ENCODE results near the gene THAP8. TPM values are rescaled to one million over a fixed set of nuclear protein-coding genes. Genes with fewer than 3 reads are reported as not detected.
A peak's percentile ranks its signal among the peaks of the same experiment; 100 is the strongest.
"Not testable (repeated sequence)": the region's sequence is repeated elsewhere in the genome, so short reads cannot be mapped to it uniquely, and the experiment has no call there.

The THAP8 gene
- total RNA-seq, 1 donor from 2014 or later: 10.3 TPM

GRCh38 chr19:36072081-36072480 lies 18.0 kb upstream of the THAP8 start:
- no peak for DNase-seq (ENCODE audit: extremely low read depth, low read depth, low spot score)

- not testable (repeated sequence) for DNase-seq (ENCODE audit: extremely low read depth, low read depth, low spot score)
These were observed 14.9 kb upstream of the THAP8 start for GRCh38 chr19:36068810-36069499.

GRCh38 chr19:36067681-36068080 lies 13.6 kb upstream of the THAP8 start:
- no peak for DNase-seq (ENCODE audit: extremely low read depth, low read depth, low spot score)

GRCh38 chr19:36064826-36065225 lies 10.7 kb upstream of the THAP8 start:
- DNase-seq (ENCODE audit: extremely low read depth, low read depth, low spot score): no peak

- DNase-seq (ENCODE audit: extremely low read depth, low read depth, low spot score): no peak
These were observed 7.3 kb upstream of the THAP8 start for GRCh38 chr19:36061367-36061766.

- DNase-seq (ENCODE audit: extremely low read depth, low read depth, low spot score): peak; percentile 18
These were observed 6.3 kb upstream of the THAP8 start for GRCh38 chr19:36060430-36060829.

- DNase-seq (ENCODE audit: extremely low read depth, low read depth, low spot score): no peak
These were observed 5.3 kb upstream of the THAP8 start for GRCh38 chr19:36059180-36059910.

- DNase-seq (ENCODE audit: extremely low read depth, low read depth, low spot score): no peak
These were observed 4.5 kb upstream of the THAP8 start for GRCh38 chr19:36058481-36059179.

- DNase-seq (ENCODE audit: extremely low read depth, low read depth, low spot score): peak; percentile 68
These were observed 925 bp upstream of the THAP8 start, which contains the start of gene WDR62 for GRCh38 chr19:36054733-36055686. Gene WDR62 (plus strand): TSS chr19:36054897. CDS start chr19:36054972, 75 bp downstream.

GRCh38 chr19:36051637-36052036 lies 2.4 kb downstream of the THAP8 start:
- DNase-seq (ENCODE audit: extremely low read depth, low read depth, low spot score): no peak

- no peak for DNase-seq (ENCODE audit: extremely low read depth, low read depth, low spot score)
These were observed 2.8 kb downstream of the THAP8 start for GRCh38 chr19:36051236-36051635.

- no peak for DNase-seq (ENCODE audit: extremely low read depth, low read depth, low spot score)
These were observed 4.9 kb downstream of the THAP8 start for GRCh38 chr19:36049080-36049698.

- no peak for DNase-seq (ENCODE audit: extremely low read depth, low read depth, low spot score)
These were observed 6.2 kb downstream of the THAP8 start for GRCh38 chr19:36047835-36048234.

GRCh38 chr19:36046443-36047050 lies 7.5 kb downstream of the THAP8 start:
- DNase-seq (ENCODE audit: extremely low read depth, low read depth, low spot score): no peak

- no peak for DNase-seq (ENCODE audit: extremely low read depth, low read depth, low spot score)
These were observed 10.1 kb downstream of the THAP8 start for GRCh38 chr19:36043952-36044351.

GRCh38 chr19:36041831-36042230 lies 12.3 kb downstream of the THAP8 start:
- DNase-seq (ENCODE audit: extremely low read depth, low read depth, low spot score): no peak

- not testable (repeated sequence) for DNase-seq (ENCODE audit: extremely low read depth, low read depth, low spot score)
These were observed 13.0 kb downstream of the THAP8 start for GRCh38 chr19:36041092-36041491.

- DNase-seq (ENCODE audit: extremely low read depth, low read depth, low spot score): no peak
These were observed 13.6 kb downstream of the THAP8 start for GRCh38 chr19:36040495-36040894.

GRCh38 chr19:36032251-36033104 lies 21.6 kb downstream of the THAP8 start, which contains the start of gene CLIP3:
Gene CLIP3 (minus strand): TSS chr19:36032873. CDS start chr19:36032357, 516 bp downstream.
- DNase-seq (ENCODE audit: extremely low read depth, low read depth, low spot score): no peak
